HG02840 (cell line): ENCODE measurements around the gene MUC6.
"Not testable (repeated sequence)": the region's sequence is repeated elsewhere in the genome, so short reads cannot be mapped to it uniquely, and the experiment has no call there.

Experiments used
- ATAC-seq: cut with Tn5 transposase; IDR thresholded peaks from one replicate; pipeline ENCODE4 v1.9.1; 2021; ENCODE audit warnings: mild to moderate bottlenecking, moderate library complexity, moderate number of reproducible peaks; ENCODE audit not compliant: unreplicated experiment, low FRiP score

Gene MUC6

DNA sequence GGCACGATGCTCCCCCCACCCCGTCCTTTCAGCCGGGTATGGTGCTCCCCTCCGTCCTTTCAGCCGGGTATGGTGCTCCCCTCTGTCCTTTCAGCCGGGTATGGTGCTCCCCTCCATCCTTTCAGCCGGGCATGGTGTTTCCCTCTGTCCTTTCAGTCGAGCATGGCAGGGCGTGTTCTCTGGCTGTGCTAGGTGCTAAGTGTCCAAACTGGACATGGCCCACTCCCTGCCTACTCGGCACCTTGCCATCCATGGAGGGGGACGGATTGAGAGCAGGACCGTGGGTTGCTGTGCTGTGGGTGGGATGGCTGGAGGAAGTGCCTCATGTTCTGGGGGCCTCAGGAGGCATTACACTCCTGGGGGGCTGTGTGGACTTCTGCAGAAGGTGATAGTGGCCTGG lies 45.5 kb downstream of the MUC6 start:
- no peak for ATAC-seq

DNA sequence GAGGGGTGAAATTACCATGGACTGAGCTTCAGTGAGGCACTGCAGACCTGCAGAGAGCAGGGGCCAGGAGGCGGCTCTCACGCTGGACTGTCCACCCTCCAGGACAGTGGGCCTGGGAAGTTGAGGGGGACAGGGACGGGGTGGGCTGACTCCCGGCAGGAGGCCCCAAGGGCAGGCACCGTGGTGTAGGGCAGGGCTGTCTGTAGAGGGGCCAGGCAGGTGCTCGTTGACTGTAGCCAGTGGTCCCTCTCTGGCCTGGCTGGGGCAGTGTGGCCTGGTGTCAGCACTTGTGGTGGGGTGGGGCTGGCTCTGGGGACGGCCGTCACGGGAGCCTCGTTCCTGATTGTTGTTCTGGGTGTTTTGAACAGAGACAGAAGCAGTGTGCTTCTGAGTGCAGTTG lies 46.4 kb downstream of the MUC6 start:
- no peak for ATAC-seq

DNA sequence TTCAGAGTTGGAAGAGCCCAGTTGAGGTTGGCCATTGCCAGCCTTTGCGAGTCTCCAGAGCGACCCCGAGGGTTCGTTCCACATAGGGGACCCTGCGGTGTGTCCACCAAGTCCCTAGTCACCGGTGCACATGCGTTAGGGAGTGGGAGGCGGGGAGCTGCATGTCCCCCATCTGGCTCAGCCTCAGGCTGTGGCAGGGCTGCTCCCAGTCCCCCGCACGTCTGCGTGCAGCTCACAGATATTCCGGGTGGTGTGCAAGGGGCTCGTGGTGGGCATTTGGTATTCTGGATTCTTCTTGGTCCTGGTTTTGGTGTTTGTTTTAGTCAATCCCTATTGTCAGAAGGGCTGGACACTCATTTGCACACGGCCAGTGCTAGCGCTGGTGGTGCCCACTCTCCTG lies 48.8 kb downstream of the MUC6 start:
- no peak for ATAC-seq

DNA sequence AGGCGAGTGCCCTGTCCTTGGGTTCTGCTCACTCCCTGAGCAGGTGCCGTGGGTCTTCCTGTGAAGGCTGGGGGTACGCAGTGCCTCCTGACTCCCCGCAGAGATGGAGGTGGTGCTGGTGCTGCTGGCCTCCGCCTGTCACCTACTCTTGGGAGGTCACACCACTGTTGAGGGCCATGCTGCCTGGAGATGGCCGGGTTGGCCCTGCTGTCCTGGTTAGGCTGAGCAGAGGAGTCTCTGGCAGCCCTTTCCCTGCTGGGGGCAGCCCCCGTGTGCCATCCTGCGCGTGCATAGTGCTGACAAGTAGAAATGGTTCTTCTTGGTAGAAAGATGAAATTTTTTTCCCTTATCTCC lies 49.6 kb downstream of the MUC6 start:
- ATAC-seq = no peak

DNA sequence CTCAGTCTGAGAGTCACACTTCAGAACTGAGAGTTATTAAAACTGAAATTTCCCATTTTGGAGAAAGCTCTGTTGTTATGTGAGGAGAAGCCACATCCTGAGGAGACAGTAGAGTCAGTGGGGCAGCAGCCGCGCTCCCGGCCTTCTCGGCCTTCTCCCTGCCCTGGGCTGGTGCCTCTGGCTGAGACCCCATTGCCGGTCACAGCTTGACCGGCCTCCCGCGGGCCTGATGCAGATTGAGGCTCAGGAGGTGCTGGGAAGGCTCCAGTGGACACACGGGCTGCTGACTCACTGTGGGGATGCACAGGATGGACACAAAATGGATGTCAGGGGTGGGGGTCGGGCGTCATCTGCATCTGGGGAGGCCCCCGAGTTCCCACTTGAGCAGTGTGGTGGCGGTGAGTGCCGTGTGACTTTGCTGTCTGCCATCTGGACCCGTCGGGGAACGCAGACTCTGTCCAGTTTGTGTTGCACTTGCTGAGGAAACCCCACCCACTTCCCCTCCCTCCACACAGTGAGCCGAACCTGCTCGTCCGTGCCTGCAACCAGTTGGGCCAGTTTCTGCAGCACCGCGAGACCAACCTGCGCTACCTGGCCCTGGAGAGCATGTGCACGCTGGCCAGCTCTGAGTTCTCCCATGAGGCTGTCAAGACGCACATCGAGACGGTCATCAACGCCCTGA lies 50.1 kb downstream of the MUC6 start:
- ATAC-seq = no peak

DNA sequence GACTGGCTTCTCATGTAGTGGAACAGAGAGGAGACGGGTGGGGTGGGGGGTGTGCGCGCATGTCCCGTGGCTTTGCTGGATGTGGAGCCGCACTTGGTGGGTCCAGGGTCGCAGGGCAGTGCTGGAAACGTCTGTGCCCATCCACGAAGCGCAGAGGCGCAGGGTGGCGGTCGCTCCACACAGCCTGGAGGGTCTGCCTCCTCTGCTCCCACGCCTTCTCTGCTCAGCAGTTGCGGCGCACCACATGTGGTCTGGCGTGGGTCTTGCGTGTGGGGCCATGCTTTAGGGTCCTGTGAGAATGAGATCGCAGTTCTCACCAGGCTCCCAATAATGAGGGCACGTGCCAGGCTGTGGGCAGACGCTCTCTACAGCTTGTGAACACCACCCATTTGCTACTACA lies 50.7 kb downstream of the MUC6 start:
- no peak for ATAC-seq

DNA sequence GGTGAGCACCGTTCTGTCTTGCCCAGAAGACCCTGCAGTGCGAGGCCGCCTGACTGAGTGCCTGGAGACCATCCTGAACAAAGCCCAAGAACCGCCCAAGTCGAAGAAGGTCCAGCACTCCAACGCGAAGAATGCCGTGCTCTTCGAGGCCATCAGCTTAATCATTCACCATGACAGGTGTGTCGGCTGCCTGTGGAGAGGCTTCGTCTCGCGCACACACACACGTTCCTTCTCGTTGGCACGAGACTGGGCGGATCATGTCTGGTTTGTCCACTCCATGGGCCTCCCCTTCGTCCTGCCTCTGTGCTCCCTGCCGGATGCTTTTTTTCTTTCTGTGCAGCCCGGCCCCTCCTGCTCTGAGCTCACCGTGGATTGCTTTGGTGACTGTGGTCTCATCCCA lies 51.1 kb downstream of the MUC6 start:
- ATAC-seq = no peak

DNA sequence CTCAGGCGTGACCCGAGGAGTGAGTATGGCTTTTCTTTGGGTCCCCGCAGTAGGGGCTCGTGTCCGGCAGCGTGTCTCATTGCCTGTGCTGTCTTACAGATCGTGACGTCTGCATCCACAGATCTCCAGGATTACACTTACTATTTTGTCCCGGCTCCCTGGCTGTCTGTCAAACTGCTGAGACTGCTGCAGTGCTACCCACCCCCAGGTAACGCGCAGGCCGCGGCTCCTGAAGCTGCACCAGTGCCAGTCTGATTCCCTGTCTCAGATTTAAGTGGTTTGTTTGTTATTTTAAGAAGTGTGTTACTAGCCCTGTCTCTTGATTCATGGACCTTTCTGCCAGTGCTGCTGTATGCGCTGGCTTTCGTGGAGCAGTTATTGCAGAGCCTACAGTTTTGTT lies 52.0 kb downstream of the MUC6 start:
- ATAC-seq = no peak

DNA sequence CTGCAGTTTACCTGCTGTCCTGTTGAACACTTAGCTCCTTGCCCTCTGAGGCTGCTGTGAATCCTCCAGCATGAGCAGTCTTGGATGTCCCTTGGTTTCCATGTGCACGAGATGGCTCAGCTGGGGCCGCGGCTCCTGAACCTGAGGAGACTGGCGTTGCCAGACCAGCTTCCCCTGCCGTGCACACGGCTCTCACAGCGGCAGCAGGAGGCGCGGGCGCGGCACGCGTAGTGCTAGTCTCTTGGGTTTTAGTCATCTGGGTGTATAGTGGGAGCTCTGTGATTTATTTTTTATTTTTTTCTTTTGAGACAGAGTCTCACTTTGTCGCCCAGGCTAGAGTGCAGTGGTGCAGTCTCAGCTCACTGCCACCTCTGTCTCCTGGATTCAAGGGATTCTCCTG lies 54.8 kb downstream of the MUC6 start:
- no peak for ATAC-seq

DNA sequence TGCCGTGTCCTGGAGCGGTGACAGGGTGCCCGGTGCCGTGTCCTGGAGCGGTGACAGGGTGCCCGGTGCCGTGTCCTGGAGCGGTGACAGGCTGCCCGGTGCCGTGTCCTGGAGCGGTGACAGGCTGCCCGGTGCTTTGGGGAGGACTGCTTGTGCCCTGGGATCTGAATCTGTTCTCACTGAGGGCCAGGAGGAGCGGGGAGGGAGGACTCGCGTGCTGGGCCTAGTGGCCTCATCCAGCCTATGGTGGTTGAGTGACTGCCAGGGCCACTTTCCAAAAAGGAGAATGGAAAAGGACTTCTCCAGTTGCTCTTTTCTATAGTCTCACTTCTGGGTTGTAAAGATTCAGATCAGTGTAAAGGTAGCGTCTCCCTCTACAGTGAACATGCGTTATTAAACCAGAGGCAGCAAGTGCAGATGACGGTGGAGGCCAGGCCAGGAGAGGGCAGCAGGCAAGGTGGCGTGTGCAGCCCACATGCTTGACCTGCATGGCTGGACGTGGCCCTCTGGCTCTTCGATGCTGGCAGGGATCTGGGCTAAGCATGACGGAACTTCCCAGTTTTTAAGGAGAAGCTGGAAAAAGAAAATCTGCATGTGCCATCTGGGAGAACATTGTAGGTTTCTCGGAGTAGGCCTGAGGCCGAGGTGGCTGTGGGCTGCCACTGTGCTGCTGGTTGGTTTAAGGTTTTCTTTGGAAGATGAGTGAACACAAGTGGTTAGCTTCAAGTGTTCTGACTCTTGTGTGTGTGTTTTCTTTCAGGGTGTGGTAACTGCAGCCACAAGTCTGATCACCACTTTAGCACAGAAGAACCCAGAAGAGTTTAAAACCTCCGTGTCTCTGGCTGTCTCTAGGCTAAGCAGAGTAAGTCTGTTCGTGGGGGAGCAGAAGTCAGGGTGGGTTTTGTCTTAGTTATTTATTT lies 55.8 kb downstream of the MUC6 start:
- no peak for ATAC-seq

DNA sequence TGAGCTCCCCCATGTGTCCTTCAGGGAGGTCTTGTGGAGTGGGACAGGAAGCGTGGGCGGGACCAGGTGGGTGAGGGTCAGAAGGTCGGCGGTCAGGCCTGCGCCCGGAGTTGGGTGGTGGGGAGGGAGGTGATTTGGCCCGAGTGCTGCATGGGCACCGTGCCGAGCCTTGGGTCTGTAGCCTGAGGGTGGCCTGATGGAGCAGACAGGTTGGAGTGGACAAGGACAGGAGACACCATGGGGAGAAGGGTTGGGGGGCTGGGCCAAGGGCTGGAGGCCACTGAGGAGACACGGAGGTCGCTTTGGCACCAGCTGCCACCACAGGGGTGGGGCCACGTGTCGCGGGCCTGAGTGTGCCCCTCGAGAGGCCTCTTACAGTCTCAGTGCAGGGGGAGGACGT lies 57.7 kb downstream of the MUC6 start:
- ATAC-seq = no peak

DNA sequence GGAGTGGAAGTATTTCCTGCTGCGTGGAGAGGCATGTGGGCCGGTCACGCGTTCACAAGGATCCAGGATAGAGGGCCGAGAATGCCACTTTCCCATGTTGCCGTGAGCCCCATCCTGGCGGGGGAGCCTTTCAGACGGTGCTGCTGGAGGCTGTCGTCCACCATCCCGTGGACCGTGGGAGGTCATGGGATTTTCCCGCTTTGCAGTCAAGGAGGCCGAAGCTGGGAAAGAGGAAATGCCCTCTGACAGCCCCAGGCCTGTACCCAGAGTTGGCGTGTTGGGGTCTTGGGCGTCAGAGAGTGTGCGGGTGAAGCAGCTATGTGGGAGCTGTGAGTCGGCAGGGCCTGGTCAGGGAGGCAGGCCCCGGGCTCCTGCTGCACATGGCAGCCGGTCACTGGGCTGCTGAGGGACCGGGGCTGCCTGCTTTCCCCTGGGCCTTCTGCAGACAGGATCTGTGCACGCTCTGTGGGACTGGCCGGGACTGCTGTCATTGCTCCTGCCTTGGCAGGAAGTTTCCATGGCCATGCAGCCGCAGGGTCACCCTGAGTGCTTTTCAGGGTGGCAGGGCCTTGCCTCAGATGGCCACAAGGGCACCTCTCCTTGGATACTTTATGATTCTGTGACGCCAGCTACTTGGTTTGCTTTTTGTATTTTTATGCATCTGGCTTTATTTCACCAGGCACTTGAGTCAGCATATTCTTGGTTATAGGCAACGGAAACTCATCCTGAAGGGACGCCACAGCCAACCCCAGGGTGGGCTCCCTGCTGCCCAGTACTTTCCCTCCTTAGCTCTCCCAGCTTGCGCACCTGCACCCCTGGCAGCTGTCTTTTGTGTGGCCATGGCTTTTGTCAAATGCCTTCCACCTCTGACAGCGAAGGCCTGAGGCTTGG lies 58.4 kb downstream of the MUC6 start:
- no peak for ATAC-seq

DNA sequence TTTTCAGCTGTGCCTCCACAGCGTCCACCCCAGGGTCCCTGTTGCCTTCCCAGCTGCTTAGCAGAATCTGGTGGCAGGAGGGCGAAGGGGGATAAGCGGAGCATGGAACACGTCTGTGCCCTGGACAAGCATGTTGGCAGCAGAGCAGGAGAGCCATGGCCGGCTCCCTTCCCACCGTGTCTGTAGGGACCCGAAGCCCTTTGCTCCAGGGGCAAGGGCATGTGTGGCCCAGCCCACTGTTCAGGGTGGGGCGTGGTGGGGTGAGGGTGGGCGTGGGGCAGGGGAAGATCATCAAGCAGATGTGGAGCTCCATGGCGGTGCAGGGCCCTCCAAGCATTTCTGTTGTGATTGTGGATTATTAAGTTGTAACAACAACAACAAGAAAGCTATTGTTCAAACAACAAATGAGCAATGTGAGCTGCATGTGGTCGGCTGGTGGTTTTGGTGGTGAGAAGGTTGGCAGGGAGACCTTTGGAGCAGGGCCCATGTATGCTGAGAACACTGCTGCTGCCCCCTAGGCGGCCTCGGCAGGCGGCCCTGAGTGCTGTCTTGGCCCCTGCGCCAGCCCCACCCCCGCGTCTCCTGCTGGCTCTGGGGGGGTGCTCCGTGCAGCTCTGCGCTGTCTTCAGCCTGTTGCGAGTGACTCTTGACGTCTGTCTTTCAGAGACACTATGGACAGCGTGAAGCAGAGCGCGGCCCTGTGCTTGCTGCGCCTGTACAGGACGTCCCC lies 59.9 kb downstream of the MUC6 start:
- no peak for ATAC-seq

DNA sequence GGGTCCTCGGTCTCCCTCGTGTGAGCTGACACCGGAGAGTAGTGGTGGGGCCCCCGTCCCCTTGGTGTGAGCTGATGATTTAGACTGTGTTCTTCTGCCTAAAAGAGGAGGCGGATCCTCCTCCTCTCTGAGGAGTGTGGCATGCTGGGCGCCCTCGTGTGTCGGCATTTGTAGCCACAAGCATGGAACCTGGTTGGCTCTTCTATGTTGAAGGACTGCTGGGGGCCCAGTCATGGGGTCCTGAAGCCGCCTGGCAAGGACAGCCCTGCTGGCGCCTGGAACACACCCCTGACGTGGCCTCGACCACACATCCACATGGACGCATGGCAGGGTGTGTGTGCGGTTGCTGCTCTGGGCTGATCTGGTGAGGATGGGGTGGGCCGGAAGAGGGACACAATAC lies 60.7 kb downstream of the MUC6 start:
- ATAC-seq = no peak

DNA sequence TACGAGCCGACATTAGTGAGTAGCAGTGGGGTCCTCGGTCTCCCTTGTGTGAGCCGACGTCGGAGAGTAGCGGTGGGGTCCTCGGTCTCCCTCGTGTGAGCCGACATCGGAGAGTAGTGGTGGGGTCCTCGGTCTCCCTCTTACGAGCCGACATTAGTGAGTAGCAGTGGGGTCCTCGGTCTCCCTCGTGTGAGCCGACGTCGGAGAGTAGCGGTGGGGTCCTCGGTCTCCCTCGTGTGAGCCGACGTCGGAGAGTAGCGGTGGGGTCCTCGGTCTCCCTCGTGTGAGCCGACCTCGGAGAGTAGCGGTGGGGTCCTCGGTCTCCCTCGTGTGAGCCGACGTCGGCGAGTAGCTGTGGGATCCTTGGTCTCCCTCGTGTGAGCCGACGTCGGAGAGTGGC lies 61.1 kb downstream of the MUC6 start:
- not testable (repeated sequence) for ATAC-seq

DNA sequence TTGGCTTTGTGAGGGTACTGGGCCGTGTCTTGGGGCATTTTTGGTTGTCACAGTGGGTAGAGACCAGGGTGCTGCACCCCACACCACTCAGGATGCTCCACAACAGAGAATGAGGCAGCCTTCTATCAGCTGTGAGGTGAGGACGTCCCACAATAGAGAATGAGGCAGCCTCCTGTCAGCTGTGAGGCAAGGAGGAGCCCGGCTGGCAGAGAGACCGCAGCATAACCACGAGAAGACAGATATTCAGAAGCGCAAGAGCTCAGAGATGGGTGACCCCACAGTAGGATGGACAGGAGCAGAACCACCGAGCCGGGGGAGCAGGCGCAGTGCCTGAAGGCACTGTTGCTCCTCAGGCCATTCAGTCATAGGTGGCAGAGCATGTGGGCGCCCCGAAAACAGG lies 63.3 kb downstream of the MUC6 start:
- no peak for ATAC-seq

DNA sequence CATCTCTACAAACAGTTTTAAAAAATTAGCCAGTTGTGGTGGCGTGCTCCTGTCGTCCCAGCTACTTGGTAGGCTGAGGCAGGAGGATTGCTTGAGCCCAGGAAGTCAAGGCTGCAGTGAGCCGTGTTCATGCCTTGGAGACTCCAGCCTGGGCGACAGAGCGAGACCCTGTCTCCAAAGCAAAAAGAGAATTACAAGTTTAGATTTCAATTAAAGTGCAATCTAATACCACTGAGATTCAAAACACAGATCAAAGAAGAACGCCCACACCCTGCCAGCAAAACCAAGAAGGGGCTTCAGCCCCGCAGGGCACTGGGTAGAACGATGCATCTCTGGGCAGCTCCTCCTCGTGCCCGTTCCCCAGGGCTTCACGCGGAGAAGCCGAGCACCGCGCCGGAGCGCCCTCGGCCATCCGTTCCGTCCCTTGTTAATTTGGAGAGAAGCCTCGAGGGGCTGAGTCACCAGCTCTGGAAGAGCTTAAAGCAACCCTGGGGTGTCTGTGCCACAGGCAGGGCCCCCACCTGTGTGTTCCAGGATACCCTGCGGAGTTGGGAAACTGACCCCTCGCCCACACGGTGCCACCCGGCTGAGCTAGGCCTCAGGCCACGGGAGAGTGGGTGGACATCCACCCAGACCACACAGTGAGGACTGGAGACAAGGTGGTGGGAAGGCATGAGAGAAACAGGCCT lies 63.9 kb downstream of the MUC6 start:
- no peak for ATAC-seq

DNA sequence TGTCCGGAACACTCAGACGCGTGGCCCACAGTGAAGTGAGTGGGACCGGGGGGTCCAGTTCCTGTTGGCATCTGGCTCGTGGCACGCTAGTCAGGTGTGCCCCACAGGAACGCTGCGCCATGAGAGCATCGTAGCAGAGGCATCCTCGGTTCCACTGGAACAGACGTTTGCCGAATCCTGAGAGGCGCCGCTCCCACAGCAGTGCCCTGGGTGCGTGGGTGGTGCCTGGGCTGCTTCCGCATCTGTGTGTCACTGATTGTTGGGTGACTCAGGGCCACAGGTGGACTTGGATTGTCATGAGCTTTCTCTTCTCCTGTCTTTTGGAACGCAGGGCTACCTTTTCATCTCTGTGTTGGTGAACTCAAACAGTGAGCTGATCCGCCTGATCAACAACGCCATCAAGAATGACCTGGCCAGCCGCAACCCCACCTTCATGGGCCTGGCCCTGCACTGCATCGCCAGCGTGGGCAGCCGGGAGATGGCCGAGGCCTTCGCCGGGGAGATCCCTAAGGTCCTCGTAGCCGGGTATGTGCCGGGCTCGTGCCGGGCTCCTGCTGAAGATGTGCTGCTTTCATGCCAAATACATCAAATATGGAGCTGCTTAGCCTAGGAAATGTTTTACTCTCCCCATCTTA lies 64.7 kb downstream of the MUC6 start:
- ATAC-seq = no peak

DNA sequence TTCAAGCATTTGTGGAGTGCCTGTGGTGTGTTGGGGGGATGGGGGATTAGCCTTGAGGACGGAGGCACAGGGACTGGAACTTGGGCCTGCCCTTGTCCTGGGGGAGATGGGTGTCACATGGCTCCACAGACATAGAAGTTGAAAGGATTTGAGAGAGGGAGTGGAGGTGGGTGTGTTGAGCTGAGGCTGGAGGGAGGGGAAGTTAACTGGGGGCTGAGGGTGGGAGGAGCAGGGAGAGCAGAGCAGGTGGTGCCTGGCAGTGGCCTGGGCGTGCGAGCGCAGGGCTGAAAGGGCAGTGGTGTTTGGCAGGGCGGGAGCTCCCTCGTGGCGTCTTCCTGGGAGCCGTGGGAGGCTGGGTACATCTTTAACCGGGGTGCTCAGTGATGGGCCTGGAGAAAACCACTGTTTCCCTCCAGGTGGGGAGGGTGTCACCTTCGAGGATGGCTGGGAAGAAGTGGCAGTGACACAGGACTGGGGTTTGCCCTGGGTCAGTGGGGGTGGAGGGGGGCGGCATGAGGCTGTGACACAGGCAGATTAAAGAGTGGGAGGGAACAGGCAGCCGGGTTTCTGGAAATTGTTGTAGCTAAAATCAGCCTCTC lies 65.3 kb downstream of the MUC6 start:
- no peak for ATAC-seq
